Measurements from ENCODE around the gene NDRG2. TPM values are rescaled to one million over a fixed set of nuclear protein-coding genes. Genes with fewer than 3 reads are reported as not detected.

Gene NDRG2
- total RNA-seq, 4 donors from 2014 or later: 169 to 444 (median 218) TPM

DNA sequence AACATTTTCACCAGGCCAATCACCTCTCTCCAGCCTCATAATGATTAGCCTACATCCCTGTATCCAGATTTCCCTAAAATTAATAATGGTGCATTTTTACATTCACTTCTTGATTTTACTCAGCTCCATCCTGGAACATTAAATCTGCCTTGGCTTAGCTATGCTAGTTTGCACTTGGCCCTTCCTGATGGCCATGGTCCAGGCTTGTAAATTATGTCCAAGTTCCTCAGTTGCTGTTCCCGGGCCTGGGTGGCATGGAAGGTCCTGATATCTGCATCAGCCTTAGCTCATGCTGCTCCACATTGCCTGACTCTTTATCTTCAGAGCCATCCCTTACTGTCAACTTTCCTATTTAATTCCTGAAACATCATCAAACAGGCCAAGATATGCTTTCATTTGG, 46.2 kb downstream of the NDRG2 start:
- DNase-seq (ENCODE audit: low spot score) (no peak), ATAC-seq (ENCODE audit: low FRiP score) (no peak)
- TF ChIP-seq, protein P1, sequence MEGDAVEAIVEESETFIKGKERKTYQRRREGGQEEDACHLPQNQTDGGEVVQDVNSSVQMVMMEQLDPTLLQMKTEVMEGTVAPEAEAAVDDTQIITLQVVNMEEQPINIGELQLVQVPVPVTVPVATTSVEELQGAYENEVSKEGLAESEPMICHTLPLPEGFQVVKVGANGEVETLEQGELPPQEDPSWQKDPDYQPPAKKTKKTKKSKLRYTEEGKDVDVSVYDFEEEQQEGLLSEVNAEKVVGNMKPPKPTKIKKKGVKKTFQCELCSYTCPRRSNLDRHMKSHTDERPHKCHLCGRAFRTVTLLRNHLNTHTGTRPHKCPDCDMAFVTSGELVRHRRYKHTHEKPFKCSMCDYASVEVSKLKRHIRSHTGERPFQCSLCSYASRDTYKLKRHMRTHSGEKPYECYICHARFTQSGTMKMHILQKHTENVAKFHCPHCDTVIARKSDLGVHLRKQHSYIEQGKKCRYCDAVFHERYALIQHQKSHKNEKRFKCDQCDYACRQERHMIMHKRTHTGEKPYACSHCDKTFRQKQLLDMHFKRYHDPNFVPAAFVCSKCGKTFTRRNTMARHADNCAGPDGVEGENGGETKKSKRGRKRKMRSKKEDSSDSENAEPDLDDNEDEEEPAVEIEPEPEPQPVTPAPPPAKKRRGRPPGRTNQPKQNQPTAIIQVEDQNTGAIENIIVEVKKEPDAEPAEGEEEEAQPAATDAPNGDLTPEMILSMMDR (IDR thresholded peaks at IDR 0.05): no peak

DNA sequence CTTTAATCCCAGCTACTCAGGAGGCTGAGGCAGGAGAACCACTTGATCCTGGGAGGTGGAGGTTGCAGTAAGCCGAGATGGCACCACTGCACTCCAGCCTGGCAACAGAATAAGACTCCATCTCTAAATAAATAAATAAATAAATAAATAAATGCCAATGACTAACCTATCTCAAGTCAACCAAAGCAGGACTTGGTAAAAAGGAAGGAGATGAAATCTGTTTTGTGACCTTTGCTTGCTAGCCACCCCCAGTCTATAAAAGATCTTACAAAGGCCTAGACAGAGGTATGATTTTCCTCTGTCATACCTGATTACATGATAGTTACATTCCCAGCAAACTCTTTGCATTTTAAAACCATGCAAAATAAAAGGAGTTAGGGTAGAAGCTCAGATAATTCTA, 48.6 kb downstream of the NDRG2 start:
- TF ChIP-seq, protein P1 (IDR thresholded peaks at IDR 0.05): no peak
- ATAC-seq (ENCODE audit: low FRiP score) (no peak), DNase-seq (ENCODE audit: low spot score) (no peak)

DNA sequence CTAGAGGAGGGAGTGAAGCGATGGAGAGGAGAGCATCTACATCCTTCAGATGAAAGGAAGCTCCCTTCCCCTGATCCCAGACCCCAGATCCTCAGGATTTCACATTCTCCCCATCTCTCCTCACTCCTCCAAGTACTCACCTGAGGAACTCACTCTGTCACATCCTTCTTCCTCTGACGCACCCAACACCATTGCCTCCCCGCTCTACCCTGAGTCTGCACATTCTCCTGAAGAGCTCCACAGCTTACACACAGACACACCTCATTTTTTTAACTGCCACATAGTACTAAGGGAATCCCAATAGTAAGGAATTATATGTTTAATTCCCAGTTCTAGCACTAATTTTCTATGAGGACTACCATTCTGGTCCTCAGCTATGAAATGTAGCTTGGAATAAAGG, 51.4 kb downstream of the NDRG2 start:
- ATAC-seq (ENCODE audit: low FRiP score): no peak
- DNase-seq (ENCODE audit: low spot score): no peak
- TF ChIP-seq, protein P1 (IDR thresholded peaks at IDR 0.05): no peak

DNA sequence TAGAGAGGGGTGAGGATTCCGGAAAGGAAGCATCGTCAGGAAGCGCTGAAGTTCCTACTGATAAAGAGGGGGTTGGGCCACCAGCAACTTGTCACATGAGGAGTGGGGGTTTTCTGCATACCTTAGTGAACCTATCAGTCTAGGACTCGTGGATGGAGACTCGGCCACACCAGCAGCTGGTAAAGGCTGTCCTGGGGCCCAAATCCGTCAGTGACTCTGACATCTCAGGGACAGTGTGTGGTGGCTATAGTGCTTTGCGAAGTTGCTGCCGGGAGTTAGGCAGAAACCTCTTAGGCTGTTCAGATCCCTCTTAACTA, 53.2 kb downstream of the NDRG2 start:
- peak; percentile 63 for ATAC-seq (ENCODE audit: low FRiP score)
- TF ChIP-seq, protein P1 (IDR thresholded peaks at IDR 0.05): no peak

GRCh38 chr14:20970983-20971704, 53.7 kb downstream of the NDRG2 start:
- DNase-seq (ENCODE audit: low spot score): peak; percentile 77
- TF ChIP-seq, protein P1 (IDR thresholded peaks at IDR 0.05): peak in 2 of 3 donors; percentile 72 to 77
- peak; percentile 96 for ATAC-seq (ENCODE audit: low FRiP score)

More for the DNA sequence above, 53.2 kb downstream of the NDRG2 start:
- DNase-seq (ENCODE audit: low spot score): no peak

- TF ChIP-seq, protein P1 (IDR thresholded peaks at IDR 0.05): no peak
- DNase-seq (ENCODE audit: low spot score) (no peak), ATAC-seq (ENCODE audit: low FRiP score) (peak; percentile 27)
Observed at GRCh38 chr14:20970647-20970982, 54.2 kb downstream of the NDRG2 start.

- TF ChIP-seq, protein P1 (IDR thresholded peaks at IDR 0.05): no peak
- ATAC-seq (ENCODE audit: low FRiP score) (no peak), DNase-seq (ENCODE audit: low spot score) (no peak)
Observed at GRCh38 chr14:20969336-20969735, 55.5 kb downstream of the NDRG2 start.

Measured in omental fat pad (tissue), 4 donors.